B cell (primary cell): ENCODE data around the gene SLC25A25. TPM values are rescaled to one million over a fixed set of nuclear protein-coding genes. Genes with fewer than 3 reads are reported as not detected.

Experiments used
- ATAC-seq: fragments of 200-7000 bp; cut with Tn5 transposase; one replicate; pipeline ENCODE4 v1.10.0; 2021; ENCODE audit warnings: low read depth, mild to moderate bottlenecking, moderate number of reproducible peaks, moderate library complexity
- CTCF ChIA-PET: fragments of 350-600 bp; sonication (Branson Sonifier 250); formaldehyde crosslinking; loops from one replicate; lab custom pipeline; 2021; ENCODE audit warnings: antibody characterized with exemption, inconsistent platforms; lab: Charles Lee
- POLR2A ChIA-PET: fragments of 350-600 bp; sonication (Branson Sonifier 250); formaldehyde crosslinking; loops from one replicate; lab custom pipeline; 2021; ENCODE audit warnings: antibody characterized with exemption; lab: Charles Lee
- DNase-seq: peaks from one replicate; pipeline ENCODE4 v3.0.0; 2013
- H2AFZ ChIP-seq: 2 replicates; pipeline ENCODE4 v1.6.1; 2012; ENCODE audit warnings: mild to moderate bottlenecking, low read depth, low read length; ENCODE audit not compliant: insufficient read depth, poor library complexity, severe bottlenecking
- H3K27ac ChIP-seq, 2 donors: 1 replicate in 1 of 2; 2 replicates in 1 of 2; pipeline ENCODE4 v1.5.1; 2012 to 2013; ENCODE audit warnings: low read length in 2 of 2, mild to moderate bottlenecking in 2 of 2, moderate library complexity in 1 of 2
- H3K27me3 ChIP-seq, 4 experiments: fragments of 200-600 bp in 1 of 4; sonication (generic) in 1 of 4; replicated peaks in 1 of 4; 1 replicate in 2 of 4; 2 replicates in 2 of 4; pipeline versions ENCODE4 v1.6.1 to v1.7.0; 2013 to 2016; ENCODE audit warnings: low read length in 3 of 4, mild to moderate bottlenecking in 2 of 4, mixed read lengths in 1 of 4, moderate library complexity in 1 of 4; ENCODE audit not compliant: insufficient read depth in 4 of 4, control insufficient read depth in 3 of 4; ENCODE audit errors: control extremely low read depth in 1 of 4
- H3K36me3 ChIP-seq, 2 experiments: replicated peaks in 1 of 2; 1 replicate in 1 of 2; 2 replicates in 1 of 2; pipeline versions ENCODE4 v1.6.1 to v1.7.1; 2013; ENCODE audit warnings: low read length in 1 of 2; ENCODE audit not compliant: insufficient read depth in 2 of 2, control insufficient read depth in 1 of 2; ENCODE audit errors: control extremely low read depth in 1 of 2, extremely low read depth in 1 of 2
- H3K4me1 ChIP-seq, 2 donors: fragments of 200-600 bp in 1 of 2; sonication (generic) in 1 of 2; 1 replicate in 1 of 2; 2 replicates in 1 of 2; pipeline versions ENCODE4 v1.5.1 to v1.6.1; 2013 to 2017; ENCODE audit warnings: low read length in 2 of 2; ENCODE audit not compliant: control insufficient read depth in 2 of 2, insufficient read depth in 2 of 2
- H3K4me2 ChIP-seq: replicated peaks from 2 replicates; pipeline ENCODE3; 2012; ENCODE audit warnings: mild to moderate bottlenecking, low read depth, low read length; ENCODE audit not compliant: poor library complexity, severe bottlenecking
- H3K4me3 ChIP-seq, 5 experiments: fragments of 200-600 bp in 1 of 5; sonication (generic) in 1 of 5; 1 replicate in 3 of 5; 2 replicates in 2 of 5; pipeline versions ENCODE4 v1.5.1 to v1.7.0; 2011 to 2016; ENCODE audit warnings: low read length in 4 of 5, mild to moderate bottlenecking in 4 of 5, low read depth in 2 of 5, control low read depth in 1 of 5, moderate library complexity in 1 of 5; ENCODE audit not compliant: insufficient read depth in 1 of 5; ENCODE audit errors: control extremely low read depth in 1 of 5, extremely low read depth in 1 of 5
- H3K79me2 ChIP-seq: fragments of 200-600 bp; sonication (generic); one replicate; pipeline ENCODE4 v1.6.0; 2016; ENCODE audit warnings: low read length; ENCODE audit not compliant: control insufficient read depth, insufficient read depth
- H3K9ac ChIP-seq: fragments of 200-600 bp; sonication (generic); 2 replicates; pipeline ENCODE4 v1.6.1; 2017; ENCODE audit warnings: mild to moderate bottlenecking, low read length, moderate library complexity
- H3K9me3 ChIP-seq, 3 donors: one replicate each; pipeline versions ENCODE4 v1.6.1 to v1.7.1; 2013; ENCODE audit warnings: low read length in 2 of 3; ENCODE audit not compliant: control insufficient read depth in 2 of 3, insufficient read depth in 1 of 3; ENCODE audit errors: control extremely low read depth in 1 of 3
- H4K20me1 ChIP-seq: 2 replicates; pipeline ENCODE4 v1.6.0; 2012; ENCODE audit warnings: mild to moderate bottlenecking, low read length; ENCODE audit not compliant: insufficient read depth, control insufficient read depth, poor library complexity, severe bottlenecking
- H3K27ac Mint-ChIP-seq: one replicate; pipeline ENCODE4 v1.8.0; 2021; ENCODE audit warnings: mixed read lengths
- H3K27me3 Mint-ChIP-seq: one replicate; pipeline ENCODE4 v1.8.0; 2021; ENCODE audit warnings: mixed read lengths
- H3K4me1 Mint-ChIP-seq: one replicate; pipeline ENCODE4 v1.8.0; 2021; ENCODE audit warnings: mixed read lengths
- H3K4me3 Mint-ChIP-seq: one replicate; pipeline ENCODE4 v1.8.0; 2021; ENCODE audit warnings: mixed read lengths
- H3K9me3 Mint-ChIP-seq: one replicate; pipeline ENCODE4 v1.8.0; 2022; ENCODE audit warnings: mixed read lengths; ENCODE audit not compliant: insufficient read depth
- CTCF ChIP-seq: fragments of 200-600 bp; IDR thresholded peaks from one replicate; pipeline ENCODE4 v1.8.0; 2022; ENCODE audit warnings: antibody characterized with exemption, mild to moderate bottlenecking
- EZH2 ChIP-seq: IDR thresholded peaks from 2 replicates; pipeline ENCODE4 v1.6.1; 2012; ENCODE audit warnings: borderline replicate concordance, low read depth, mild to moderate bottlenecking, moderate library complexity, low read length; ENCODE audit not compliant: insufficient read depth, poor library complexity, severe bottlenecking
- WGBS: methylation state at CpG from one replicate; pipeline ENCODE4 v1.1.5; 2013; ENCODE audit warnings: missing lambda C conversion rate; ENCODE audit not compliant: insufficient coverage; 5-methylcytosine and 5-hydroxymethylcytosine counted together
- intact Hi-C: fragments of 100-400 bp; cut with micrococcal nuclease; formaldehyde crosslinking; loops from one replicate; pipeline ENCODE4 v1.10.0; 2022
- polyA plus RNA-seq: library from polyadenylated mRNA; depleted of rRNA; stranded (reverse); fragments of >200 nt; gene quantifications from 2 replicates; pipeline ENCODE4 v1.2.3, GENCODE V29; 2012
- total RNA-seq, 2 donors: library from RNA; stranded (reverse); fragments of 120-200 nt in 1 of 2; gene quantifications; 1 replicate in 1 of 2; 2 replicates in 1 of 2; pipeline versions ENCODE4 v1.2.3 to v1.2.4, GENCODE V29; 2013 to 2022

The SLC25A25 gene
- total and polyA plus RNA-seq, 2 donors (not counting 1 experiment from before 2014, with no cell fraction given) = 12.1 to 18.6 TPM

DNA sequence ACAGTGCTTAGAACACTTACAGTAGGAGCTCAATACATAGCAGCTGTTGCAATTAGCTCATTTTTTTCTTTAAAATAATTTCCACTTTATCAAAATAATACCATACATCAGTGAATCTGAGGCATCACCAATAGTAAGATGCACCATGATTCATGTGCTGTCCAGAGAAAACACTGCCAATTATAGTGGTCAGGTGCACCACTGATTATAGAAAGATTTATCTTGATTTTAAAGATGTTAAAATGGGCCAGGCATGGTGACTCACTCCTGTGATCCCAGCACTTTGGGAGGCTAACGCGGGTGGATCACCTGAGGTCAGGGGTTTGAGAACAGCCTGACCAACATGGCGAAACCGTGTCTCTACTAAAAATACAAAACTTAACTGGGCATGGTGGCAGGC is 40.3 kb upstream of the SLC25A25 start:
- no peak overlapping the region for H2AFZ ChIP-seq
- TF ChIP-seq CTCF = no peak
- TF ChIP-seq EZH2 = no peak
- H3K9me3 ChIP-seq = no peaks in the 10 kb centered on the region
- intact Hi-C loops = loop anchor here (5.0 kb wide), 1 partner anchor 40 kb away; the partner anchor contains the start of genes NAIF1 and SLC25A25
- Mint-ChIP-seq H3K27ac (peak overlapping the region; percentile 84), H3K4me3 (peak overlapping the region; percentile 10), H3K27me3 (no peaks in the 10 kb centered on the region), H3K9me3 (no peaks in the 10 kb centered on the region), H3K4me1 (peaks cover 73% of the 10 kb centered on the region)
- no peak overlapping the region for H3K9ac ChIP-seq
- ChIA-PET POLR2A (interaction anchor here (0.7 to 12.8 kb wide), 4 partner anchors 17 to 46 kb away, joined by 3 to 212 read pairs (median 6); partner anchors contain the start of gene EEIG1), CTCF (interaction anchor here (0.7 to 13.5 kb wide), 7 partner anchors 21 to 90 kb away, joined by 3 to 282 read pairs (median 27); partner anchors contain the start of gene EEIG1)
- H3K27ac ChIP-seq = peak overlapping the region; percentile 88 to 100
- no peaks in the 10 kb centered on the region for H4K20me1 ChIP-seq
- 100% methylated on average over 1 of the region's 4 CpGs for WGBS
- H3K4me2 ChIP-seq = peak overlapping the region; percentile 50
- ATAC-seq (no peak), DNase-seq (no peak)
- no peaks in the 10 kb centered on the region for H3K36me3 ChIP-seq
- peaks cover 66 to 94% of the 10 kb centered on the region in 2 donors for H3K4me1 ChIP-seq
- H3K27me3 ChIP-seq = no peaks in the 10 kb centered on the region
- H3K79me2 ChIP-seq = no peaks in the 10 kb centered on the region
- H3K4me3 ChIP-seq = no peak overlapping the region

DNA sequence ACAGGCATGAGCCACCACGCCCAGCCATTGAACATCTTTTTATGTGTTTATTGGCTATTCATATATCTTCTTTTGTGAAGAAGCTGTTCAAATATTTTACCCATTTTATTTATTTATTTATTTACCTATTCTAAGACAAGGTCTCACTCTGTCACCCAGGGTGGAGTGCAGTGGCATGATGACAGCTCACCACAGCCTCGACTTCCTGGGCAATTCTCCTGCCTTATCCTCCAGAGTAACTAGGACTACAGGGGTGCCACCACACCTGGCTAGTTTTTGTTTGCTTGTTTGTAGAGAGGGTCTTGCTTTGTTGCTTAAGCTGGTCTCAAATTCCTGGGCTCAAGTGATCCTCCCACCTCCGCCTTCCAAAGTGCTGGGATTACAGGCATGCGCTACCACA is 34.4 kb upstream of the SLC25A25 start:
- H3K9me3 Mint-ChIP-seq = no peaks in the 10 kb centered on the region
- TF ChIP-seq EZH2 (no peak), CTCF (no peak)
- H3K4me3 ChIP-seq = no peak overlapping the region
- no peak for DNase-seq
- no peak overlapping the region for H3K4me3 Mint-ChIP-seq
- no peaks in the 10 kb centered on the region for H3K27me3 ChIP-seq
- 100% methylated on average over 2 of the region's 4 CpGs for WGBS
- H3K9me3 ChIP-seq = no peaks in the 10 kb centered on the region
- CTCF ChIA-PET = interaction anchor here (0.7 to 13.5 kb wide), 17 partner anchors 10 to 116 kb away, joined by 3 to 310 read pairs (median 11); partner anchors contain the start of genes EEIG1, NAIF1, PIP5KL1 and SLC25A25
- no peak overlapping the region for H2AFZ ChIP-seq
- no peak for ATAC-seq
- no peaks in the 10 kb centered on the region for H3K27me3 Mint-ChIP-seq
- H3K4me1 Mint-ChIP-seq = peaks cover 42% of the 10 kb centered on the region
- POLR2A ChIA-PET = interaction anchor here (0.8 to 12.8 kb wide), 5 partner anchors 8 to 90 kb away, joined by 3 to 212 read pairs (median 9); partner anchors contain the start of gene EEIG1
- no peak overlapping the region for H3K4me2 ChIP-seq
- H3K4me1 ChIP-seq = peaks cover 35 to 55% of the 10 kb centered on the region in 2 donors
- intact Hi-C loops = loop anchor here (2.0 kb wide), 2 partner anchors 27 to 53 kb away; partner anchors contain the start of gene EEIG1
- no peak overlapping the region for H3K27ac Mint-ChIP-seq
- peaks cover 9% of the 10 kb centered on the region for H3K79me2 ChIP-seq
- no peaks in the 10 kb centered on the region for H4K20me1 ChIP-seq
- H3K9ac ChIP-seq = no peak overlapping the region
- H3K27ac ChIP-seq = peak overlapping the region in 1 of 2 donors; percentile 29
- no peaks in the 10 kb centered on the region for H3K36me3 ChIP-seq
